GM18502 (cell line): ENCODE data around the gene CCDC97.

Experiments
- ATAC-seq: cut with Tn5 transposase; IDR thresholded peaks from one replicate; pipeline ENCODE4 v1.9.1; 2021; ENCODE audit warnings: mild to moderate bottlenecking; ENCODE audit not compliant: unreplicated experiment, poor library complexity

CCDC97 gene

GRCh38 chr19:41297628-41298347 is 12.2 kb upstream of the CCDC97 start:
- ATAC-seq, result peak; percentile 72

- ATAC-seq, result peak; percentile 31
Measured at GRCh38 chr19:41298348-41298964, 11.5 kb upstream of the CCDC97 start.

- no peak for ATAC-seq
Measured at GRCh38 chr19:41299046-41299754, 10.8 kb upstream of the CCDC97 start.

GRCh38 chr19:41299755-41300089 is 10.2 kb upstream of the CCDC97 start:
- no peak for ATAC-seq

GRCh38 chr19:41300555-41300954 is 9.4 kb upstream of the CCDC97 start:
- ATAC-seq, result no peak

GRCh38 chr19:41302624-41303351 is 7.2 kb upstream of the CCDC97 start:
- peak; percentile 33 for ATAC-seq

GRCh38 chr19:41303954-41304353 is 6.0 kb upstream of the CCDC97 start:
- no peak for ATAC-seq

GRCh38 chr19:41304706-41305483 is 5.1 kb upstream of the CCDC97 start:
- no peak for ATAC-seq

GRCh38 chr19:41305927-41306793 is 3.8 kb upstream of the CCDC97 start:
- no peak for ATAC-seq

- ATAC-seq, result no peak
Measured at GRCh38 chr19:41307090-41307875, 2.7 kb upstream of the CCDC97 start.

- no peak for ATAC-seq
Measured at GRCh38 chr19:41307954-41308449, 2.0 kb upstream of the CCDC97 start.

- no peak for ATAC-seq
Measured at GRCh38 chr19:41308450-41309179, 1.4 kb upstream of the CCDC97 start.

GRCh38 chr19:41309180-41310032 is 566 bp upstream of the CCDC97 start:
- no peak for ATAC-seq

- no peak for ATAC-seq
Measured at GRCh38 chr19:41311072-41311471, 1.1 kb downstream of the CCDC97 start.

- ATAC-seq, result no peak
Measured at GRCh38 chr19:41311613-41312012, 1.6 kb downstream of the CCDC97 start.

GRCh38 chr19:41316306-41316920 is 6.4 kb downstream of the CCDC97 start:
- no peak for ATAC-seq
